Karpas-422 (cell line): ENCODE measurements around the gene MLYCD. TPM values are rescaled to one million over a fixed set of nuclear protein-coding genes. Genes with fewer than 3 reads are reported as not detected.

Source experiments
- DNase-seq: peaks from one replicate; pipeline ENCODE4 v3.0.0-alpha.2; 2015
- H2AFZ ChIP-seq: fragments of 200-600 bp; sonication (generic); 2 replicates; pipeline ENCODE4 v1.6.1; 2014; ENCODE audit warnings: antibody characterized with exemption, low read length, mixed read lengths
- H3K27ac ChIP-seq: fragments of 200-600 bp; sonication (generic); 2 replicates; pipeline ENCODE4 v1.5.1; 2014; ENCODE audit warnings: mild to moderate bottlenecking, low read length, moderate library complexity
- H3K27me3 ChIP-seq: fragments of 200-600 bp; sonication (generic); 2 replicates; pipeline ENCODE4 v1.6.1; 2014; ENCODE audit warnings: low read length, mixed read lengths
- H3K36me3 ChIP-seq: fragments of 200-600 bp; sonication (generic); 2 replicates; pipeline ENCODE4 v1.6.1; 2014; ENCODE audit warnings: low read length, mixed read lengths; ENCODE audit not compliant: insufficient read depth
- H3K4me1 ChIP-seq: fragments of 200-600 bp; sonication (generic); 2 replicates; pipeline ENCODE4 v1.6.1; 2014; ENCODE audit warnings: mild to moderate bottlenecking, low read length, mixed read lengths
- H3K4me2 ChIP-seq: fragments of 200-600 bp; sonication (generic); 2 replicates; pipeline ENCODE4 v1.6.1; 2014; ENCODE audit warnings: low read length, low read depth, mild to moderate bottlenecking; ENCODE audit not compliant: poor library complexity, severe bottlenecking
- H3K4me3 ChIP-seq: fragments of 200-600 bp; sonication (generic); 2 replicates; pipeline ENCODE4 v1.5.1; 2014; ENCODE audit warnings: mild to moderate bottlenecking, antibody characterized with exemption, low read length, mixed read lengths
- H3K79me2 ChIP-seq: fragments of 200-600 bp; sonication (generic); 2 replicates; pipeline ENCODE4 v1.6.1; 2014; ENCODE audit warnings: mild to moderate bottlenecking, low read length, mixed read lengths
- H3K9ac ChIP-seq: fragments of 200-600 bp; sonication (generic); 2 replicates; pipeline ENCODE4 v1.6.0; 2014; ENCODE audit warnings: low read length
- H3K9me2 ChIP-seq: fragments of 200-600 bp; sonication (generic), shearing (Covaris generic); replicated peaks from 2 replicates; pipeline ENCODE4 v1.6.0; 2014; ENCODE audit warnings: mild to moderate bottlenecking, low read length, moderate library complexity; ENCODE audit not compliant: insufficient read depth
- H3K9me3 ChIP-seq: fragments of 300-700, 200-600 bp; sonication (generic); 2 replicates; pipeline ENCODE4 v1.6.1; 2014; ENCODE audit warnings: low read length, mixed read lengths
- H4K20me1 ChIP-seq: fragments of 200-600 bp; sonication (generic); 2 replicates; pipeline ENCODE4 v1.6.1; 2014; ENCODE audit warnings: mild to moderate bottlenecking, antibody characterized with exemption, low read length, low read depth; ENCODE audit not compliant: insufficient read depth
- total RNA-seq: library from RNA; depleted of rRNA; stranded (reverse); fragments of >200 nt; shearing (Covaris generic); gene quantifications from 2 replicates; pipeline ENCODE4 v1.2.3, GENCODE V29; 2014; ENCODE audit warnings: low replicate concordance

The MLYCD gene
- total RNA-seq, 1 experiment from 2014 or later: 4.7 TPM

DNA sequence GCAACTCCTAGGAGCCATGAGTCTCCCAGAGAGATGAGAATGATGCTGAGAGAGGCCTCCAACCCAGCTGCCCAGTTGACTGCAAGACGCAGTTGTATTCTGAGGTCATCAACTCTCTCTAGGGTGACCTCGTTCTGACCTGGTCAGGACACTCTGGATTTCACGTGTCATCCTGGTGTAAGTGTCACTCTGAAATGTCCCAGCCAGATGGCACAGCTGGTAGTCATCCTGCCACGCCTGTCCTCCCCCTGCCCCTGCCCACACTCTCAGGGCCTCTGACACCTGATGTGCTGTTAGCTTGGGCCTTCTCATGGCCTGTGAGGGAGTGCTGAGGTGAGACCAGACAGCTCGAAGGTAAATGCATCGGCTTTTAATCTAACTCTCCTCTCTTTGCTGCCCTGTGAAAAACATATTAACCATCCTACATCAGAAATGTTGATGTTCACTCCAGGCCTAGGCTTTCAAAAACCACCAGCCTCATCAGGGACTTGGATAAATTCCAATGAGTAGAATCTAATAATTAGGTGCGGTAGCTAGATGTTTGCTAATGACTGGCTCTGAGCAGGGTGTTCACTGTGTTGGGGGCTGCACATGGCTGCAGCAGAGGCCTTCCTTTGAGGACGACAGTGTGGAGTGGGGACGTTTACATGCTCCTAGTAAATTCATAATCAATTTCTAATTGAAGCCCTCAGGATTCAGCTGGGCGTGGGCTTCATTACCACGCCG is 13.8 kb downstream of the MLYCD start:
- no peak for DNase-seq
- Histone ChIP-seq H4K20me1 (no peaks in the 10 kb centered on the region), H3K4me1 (no peaks in the 10 kb centered on the region), H3K9me3 (no peaks in the 10 kb centered on the region), H2AFZ (no peak overlapping the region), H3K27me3 (no peaks in the 10 kb centered on the region), H3K9me2 (no peaks in the 10 kb centered on the region), H3K4me3 (no peak overlapping the region), H3K27ac (no peak overlapping the region), H3K9ac (no peak overlapping the region), H3K79me2 (peaks cover 14% of the 10 kb centered on the region), H3K36me3 (peaks cover 14% of the 10 kb centered on the region), H3K4me2 (no peak overlapping the region)

DNA sequence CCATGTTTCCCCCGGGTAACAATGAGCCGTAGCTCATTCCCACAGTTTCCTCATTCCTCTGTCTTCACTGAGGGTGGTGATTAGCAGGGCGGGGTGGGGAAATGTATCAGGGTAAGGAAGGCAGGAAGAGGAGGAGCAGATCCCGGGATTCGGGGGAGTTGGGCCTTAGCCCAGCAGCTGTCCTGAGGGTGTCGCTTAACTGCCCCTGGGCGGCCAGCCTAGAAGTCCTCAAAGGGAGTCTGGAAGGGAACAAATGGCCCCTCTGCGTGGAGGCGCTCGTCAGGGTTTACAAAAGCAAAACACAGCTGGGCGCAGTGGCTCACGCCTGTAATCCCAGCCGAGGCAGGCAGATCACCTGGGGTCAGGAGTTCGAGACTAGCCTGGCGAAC is 14.3 kb downstream of the MLYCD start:
- no peaks in the 10 kb centered on the region for H3K27me3 ChIP-seq
- H3K79me2 ChIP-seq: peaks cover 11% of the 10 kb centered on the region; the same call in 1 of the 2 replicates
- no peaks in the 10 kb centered on the region for H4K20me1 ChIP-seq
- H3K4me1 ChIP-seq: no peaks in the 10 kb centered on the region
- no peak overlapping the region for H2AFZ ChIP-seq
- H3K4me2 ChIP-seq: no peak overlapping the region
- H3K36me3 ChIP-seq: peaks cover 19% of the 10 kb centered on the region
- no peak overlapping the region for H3K27ac ChIP-seq
- no peak for DNase-seq
- H3K9me3 ChIP-seq: no peaks in the 10 kb centered on the region
- no peaks in the 10 kb centered on the region for H3K9me2 ChIP-seq
- no peak overlapping the region for H3K4me3 ChIP-seq
- no peak overlapping the region for H3K9ac ChIP-seq

DNA sequence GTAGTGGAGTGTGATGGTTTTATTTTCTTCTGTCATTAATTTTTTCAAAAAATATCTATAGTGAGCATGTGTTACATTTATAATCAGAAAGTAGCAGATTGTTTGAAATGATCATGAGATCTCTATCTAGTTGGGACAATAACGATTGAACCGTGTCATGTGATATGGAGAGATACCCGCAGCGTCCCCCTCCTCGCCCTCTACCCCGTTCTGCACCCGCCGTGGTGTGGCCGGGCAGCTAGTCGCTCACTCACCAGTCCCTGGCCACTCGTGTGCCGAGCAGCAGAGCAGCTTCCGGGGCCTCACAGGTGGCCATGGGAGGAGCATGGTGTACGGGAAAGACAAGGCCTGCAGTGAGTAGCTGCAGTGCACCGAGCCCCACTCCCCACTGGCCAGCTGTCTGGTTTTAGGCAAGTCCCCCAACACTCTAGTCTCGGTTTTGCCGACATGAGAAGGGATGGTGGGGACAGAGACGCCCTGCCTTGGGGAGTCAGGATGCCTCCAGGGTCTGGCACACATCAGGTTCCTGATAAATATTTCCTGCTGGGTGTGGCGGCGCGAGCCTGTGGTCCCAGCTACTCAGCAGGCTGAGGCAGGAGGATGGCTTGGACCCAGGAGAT is 15.3 kb downstream of the MLYCD start:
- H3K9ac ChIP-seq: no peak overlapping the region
- H3K36me3 ChIP-seq: peaks cover 27% of the 10 kb centered on the region
- H4K20me1 ChIP-seq: no peaks in the 10 kb centered on the region
- no peaks in the 10 kb centered on the region for H3K27me3 ChIP-seq
- peaks cover 4% of the 10 kb centered on the region; the same call in 1 of the 2 replicates for H3K79me2 ChIP-seq
- H3K27ac ChIP-seq: no peak overlapping the region
- no peaks in the 10 kb centered on the region for H3K9me2 ChIP-seq
- no peak for DNase-seq
- no peaks in the 10 kb centered on the region for H3K4me1 ChIP-seq
- no peaks in the 10 kb centered on the region for H3K9me3 ChIP-seq
- H3K4me3 ChIP-seq: no peak overlapping the region
- H3K4me2 ChIP-seq: no peak overlapping the region
- no peak overlapping the region for H2AFZ ChIP-seq

DNA sequence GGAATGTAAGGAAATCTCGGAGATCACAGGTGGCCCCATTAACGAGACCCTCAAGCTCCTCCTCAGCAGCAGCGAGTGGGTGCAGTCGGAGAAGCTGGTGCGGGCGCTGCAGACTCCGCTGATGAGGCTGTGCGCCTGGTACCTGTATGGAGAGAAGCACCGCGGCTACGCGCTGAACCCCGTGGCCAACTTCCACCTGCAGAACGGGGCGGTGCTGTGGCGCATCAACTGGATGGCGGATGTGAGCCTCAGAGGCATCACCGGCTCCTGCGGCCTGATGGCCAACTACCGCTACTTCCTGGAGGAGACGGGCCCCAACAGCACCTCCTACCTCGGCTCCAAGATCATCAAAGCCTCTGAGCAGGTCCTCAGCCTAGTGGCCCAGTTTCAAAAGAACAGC is 16.2 kb downstream of the MLYCD start:
- no peak overlapping the region for H3K4me3 ChIP-seq
- peaks cover 27% of the 10 kb centered on the region for H3K36me3 ChIP-seq
- no peak for DNase-seq
- no peaks in the 10 kb centered on the region for H3K27me3 ChIP-seq
- H3K4me2 ChIP-seq: no peak overlapping the region
- no peaks in the 10 kb centered on the region for H3K9me2 ChIP-seq
- peaks cover 4% of the 10 kb centered on the region; the same call in 1 of the 2 replicates for H3K79me2 ChIP-seq
- H3K9me3 ChIP-seq: no peaks in the 10 kb centered on the region
- H2AFZ ChIP-seq: no peak overlapping the region
- no peaks in the 10 kb centered on the region for H4K20me1 ChIP-seq
- no peaks in the 10 kb centered on the region for H3K4me1 ChIP-seq
- no peak overlapping the region for H3K9ac ChIP-seq
- H3K27ac ChIP-seq: no peak overlapping the region

DNA sequence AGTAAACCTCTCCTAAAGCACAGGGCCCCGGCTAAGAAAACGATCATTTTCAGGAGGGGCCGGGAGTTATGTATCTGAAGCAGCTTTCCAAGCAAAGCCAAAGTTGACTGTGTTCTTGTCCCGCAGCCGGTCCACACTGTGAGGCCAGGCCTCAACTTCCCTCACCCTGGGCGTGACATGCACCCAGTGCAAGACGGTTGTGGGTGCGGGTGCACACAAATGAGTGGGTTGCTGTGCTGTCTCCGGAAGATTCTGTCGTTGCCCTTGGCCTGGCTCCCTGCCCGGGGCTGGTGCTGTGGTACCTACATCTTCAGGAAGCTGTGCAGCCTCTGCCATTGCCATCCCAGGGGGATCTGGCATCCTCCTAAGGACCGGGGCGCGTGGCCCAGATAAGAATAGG is 16.6 kb downstream of the MLYCD start:
- Histone ChIP-seq H2AFZ (no peak overlapping the region), H3K27me3 (no peaks in the 10 kb centered on the region), H3K27ac (no peak overlapping the region), H3K9me2 (no peaks in the 10 kb centered on the region), H3K9me3 (no peaks in the 10 kb centered on the region), H3K36me3 (peaks cover 27% of the 10 kb centered on the region), H4K20me1 (no peaks in the 10 kb centered on the region), H3K4me1 (no peaks in the 10 kb centered on the region), H3K4me2 (no peak overlapping the region), H3K4me3 (no peak overlapping the region), H3K9ac (no peak overlapping the region), H3K79me2 (peaks cover 4% of the 10 kb centered on the region; the same call in 1 of the 2 replicates)
- DNase-seq: no peak

DNA sequence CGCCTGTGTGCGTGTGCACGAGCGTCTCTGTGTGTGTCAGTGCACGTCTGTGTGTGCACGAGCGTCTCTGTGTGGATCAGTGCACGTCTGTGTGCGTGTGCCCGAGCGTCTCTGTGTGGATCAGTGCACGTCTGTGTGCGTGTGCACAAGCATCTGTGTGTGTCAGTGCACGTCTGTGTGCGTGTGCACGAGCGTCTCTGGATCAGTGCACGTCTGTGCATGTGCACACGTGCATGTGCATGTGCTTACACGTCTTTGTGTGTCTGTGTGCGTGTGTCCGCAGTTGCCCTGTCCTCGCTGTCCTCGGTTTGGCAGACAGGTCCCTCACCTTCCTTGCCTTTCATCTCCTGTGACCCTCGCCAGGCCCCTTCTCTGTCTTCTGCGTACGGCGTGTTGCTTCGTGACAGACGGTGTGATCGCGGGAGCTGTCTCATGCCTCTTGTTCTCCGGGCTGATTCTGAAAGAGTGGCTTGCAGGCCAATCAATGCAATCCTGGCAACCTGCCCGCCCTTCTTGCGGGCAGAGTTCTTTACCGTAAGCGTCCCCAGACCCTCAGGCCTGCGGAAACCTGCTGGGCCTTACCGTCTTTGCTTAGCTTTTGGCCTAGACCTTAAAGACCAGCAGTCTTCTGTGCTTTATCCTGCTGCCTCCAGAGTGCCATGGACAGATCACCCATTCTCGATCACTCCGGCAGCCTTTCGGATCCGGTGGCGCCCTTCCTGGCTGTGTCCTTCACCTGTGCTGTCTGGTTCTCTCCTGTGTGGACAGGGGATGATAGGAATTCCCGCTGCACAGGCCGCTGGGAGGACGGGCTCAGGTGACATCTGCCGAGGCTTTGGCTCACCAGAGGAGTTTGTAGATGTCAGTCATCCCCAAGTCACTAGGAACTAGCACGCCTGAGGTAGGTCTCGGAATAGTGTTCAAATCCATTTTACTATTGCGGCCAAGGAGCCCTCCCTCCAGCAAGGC is 18.5 kb downstream of the MLYCD start:
- no peak overlapping the region for H3K4me3 ChIP-seq
- H3K27ac ChIP-seq: no peak overlapping the region
- H3K4me1 ChIP-seq: no peaks in the 10 kb centered on the region
- DNase-seq: no peak
- no peaks in the 10 kb centered on the region for H4K20me1 ChIP-seq
- no peaks in the 10 kb centered on the region for H3K9me3 ChIP-seq
- no peak overlapping the region for H3K4me2 ChIP-seq
- H3K9me2 ChIP-seq: no peaks in the 10 kb centered on the region
- H3K36me3 ChIP-seq: peaks cover 27% of the 10 kb centered on the region
- no peak overlapping the region for H2AFZ ChIP-seq
- no peaks in the 10 kb centered on the region for H3K27me3 ChIP-seq
- H3K79me2 ChIP-seq: peaks cover 4% of the 10 kb centered on the region; the same call in 1 of the 2 replicates
- no peak overlapping the region for H3K9ac ChIP-seq

DNA sequence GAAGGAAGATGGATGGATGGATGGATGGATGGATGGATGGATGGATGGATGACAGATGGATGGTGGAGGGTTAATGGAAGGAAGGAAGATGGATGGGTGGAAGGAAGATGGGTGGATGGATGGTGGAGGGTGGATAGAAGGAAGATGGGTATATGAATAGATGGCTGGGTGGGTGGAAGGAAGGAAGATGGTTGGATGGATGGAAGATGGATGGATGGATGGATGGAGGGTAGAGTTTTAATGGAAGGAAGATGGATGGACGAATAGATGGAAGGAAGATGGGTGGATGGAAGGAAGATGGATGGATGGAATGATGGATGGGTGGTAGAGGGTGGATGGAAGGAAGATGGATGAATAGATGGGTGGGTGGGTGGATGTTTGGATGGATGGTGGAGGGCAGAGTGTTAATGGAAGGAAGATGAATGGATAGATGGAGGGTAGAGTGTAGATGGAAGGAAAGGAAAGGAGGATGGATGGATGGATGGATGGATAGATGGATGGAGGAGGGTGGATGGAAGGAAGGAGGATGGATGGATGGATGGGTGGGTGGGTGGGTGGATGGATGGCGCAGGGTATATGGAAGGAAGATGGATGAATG is 22.1 kb downstream of the MLYCD start:
- DNase-seq: no peak
- Histone ChIP-seq H3K4me1 (no peaks in the 10 kb centered on the region), H3K4me3 (no peak overlapping the region), H3K27me3 (no peaks in the 10 kb centered on the region), H4K20me1 (no peaks in the 10 kb centered on the region), H3K9me2 (no peaks in the 10 kb centered on the region), H3K4me2 (no peak overlapping the region), H3K9me3 (no peaks in the 10 kb centered on the region), H3K27ac (no peak overlapping the region), H3K9ac (no peak overlapping the region), H3K36me3 (peaks cover 16% of the 10 kb centered on the region), H2AFZ (no peak overlapping the region), H3K79me2 (peaks cover under 1% of the 10 kb centered on the region; the same call in 1 of the 2 replicates)
